ENCODE results near the gene AIPL1. TPM values are rescaled to one million over a fixed set of nuclear protein-coding genes. Genes with fewer than 3 reads are reported as not detected.
A peak's percentile ranks its signal among the peaks of the same experiment; 100 is the strongest.

Gene AIPL1
- total RNA-seq, 2 experiments from 2014 or later = not detected

DNA sequence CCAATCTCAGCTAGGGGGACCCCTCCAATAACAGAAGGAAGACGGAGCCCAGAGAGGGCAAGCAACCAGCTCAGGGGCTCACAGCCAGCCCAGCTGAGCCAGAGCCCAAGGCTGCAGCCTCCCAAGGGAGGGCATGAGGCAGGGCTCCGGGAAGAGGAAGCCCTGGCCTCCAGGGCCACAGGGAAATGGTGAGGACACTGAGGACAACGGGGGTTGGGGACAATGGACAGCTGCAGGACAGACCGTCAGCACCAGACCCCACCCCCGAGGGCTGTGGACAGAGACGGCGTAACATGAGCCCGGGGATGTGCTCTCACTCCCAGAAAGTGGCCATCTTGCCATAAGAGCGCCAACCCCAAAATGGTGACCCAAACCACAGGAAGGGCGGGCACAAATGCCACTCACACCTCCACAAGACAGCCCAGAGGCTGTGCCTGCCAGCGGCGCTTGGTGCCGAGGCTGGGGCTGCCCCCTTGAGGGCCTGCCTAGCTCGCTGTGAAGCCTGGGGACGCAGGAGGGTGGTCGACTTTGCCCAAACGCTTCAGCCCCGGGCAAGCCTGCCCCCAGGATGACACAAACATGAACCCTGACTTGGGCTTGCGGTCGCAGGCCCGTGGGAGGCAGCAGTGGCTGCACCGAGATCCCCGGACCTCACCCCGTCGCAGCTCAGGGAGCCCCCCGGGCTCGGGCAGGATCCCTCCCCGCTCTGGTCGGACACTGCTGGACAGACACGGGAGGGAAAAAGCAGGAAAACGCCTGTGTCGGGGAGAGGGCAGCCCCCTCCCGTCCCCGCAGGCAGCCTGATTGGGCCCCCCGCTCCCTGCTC, 19.8 kb upstream of the AIPL1 start:
- POLR2A ChIA-PET = no interaction called here

DNA sequence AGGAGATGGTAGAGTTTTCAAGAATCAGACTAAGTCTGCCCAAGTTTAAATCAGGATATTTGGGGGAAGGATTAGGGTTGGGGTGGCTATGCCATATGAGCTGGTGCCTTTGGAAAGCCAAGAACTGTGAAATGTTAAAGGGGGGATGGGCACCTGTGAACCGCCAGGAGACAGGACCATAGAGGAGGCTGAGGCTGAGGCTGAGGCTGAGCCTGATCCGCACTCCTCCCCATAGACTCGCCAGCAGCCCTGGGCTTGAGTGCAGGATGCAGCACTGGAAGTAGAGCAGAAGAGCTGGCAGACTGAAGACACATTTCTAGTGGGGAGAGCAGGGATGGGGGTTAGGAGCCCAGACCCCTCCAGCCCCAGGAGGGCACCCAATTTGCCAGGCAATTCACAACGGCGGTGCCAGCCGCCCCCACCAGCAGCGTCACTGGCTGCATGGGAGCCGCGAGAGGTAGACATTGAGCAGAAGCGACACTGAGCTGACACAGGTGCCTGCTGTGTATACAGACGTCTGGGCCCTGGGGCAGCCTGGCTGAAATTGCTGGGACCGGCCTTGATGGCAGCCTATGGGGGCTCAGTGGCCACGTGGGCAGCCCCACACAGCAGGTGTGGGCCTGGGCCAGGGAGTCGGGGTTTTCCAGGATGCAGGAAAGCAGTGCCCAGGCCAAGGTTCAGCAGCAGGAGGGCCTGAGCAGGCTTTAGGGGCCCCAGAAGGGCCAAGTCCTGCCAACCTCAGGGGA, 18.5 kb upstream of the AIPL1 start:
- no peaks in the 10 kb centered on the region for H3K9me3 Mint-ChIP-seq (ENCODE audit: insufficient read depth)
- H3K4me3 Mint-ChIP-seq = no peak overlapping the region
- no peak overlapping the region for H3K27ac Mint-ChIP-seq
- H3K36me3 Mint-ChIP-seq (ENCODE audit: low read depth) = peaks cover 2% of the 10 kb centered on the region
- H3K4me1 Mint-ChIP-seq (ENCODE audit: low read depth) = peaks cover 7% of the 10 kb centered on the region
- DNase-seq (no peak), ATAC-seq (no peak)
- ChIA-PET CTCF (no interaction called here), POLR2A (no interaction called here)
- peaks cover 18% of the 10 kb centered on the region for H3K27me3 Mint-ChIP-seq (ENCODE audit: low read depth)

More for the DNA sequence above, 19.8 kb upstream of the AIPL1 start:
- DNase-seq = no peak
- Mint-ChIP-seq H3K27ac (no peak overlapping the region), H3K4me1 (ENCODE audit: low read depth) (peaks cover 7% of the 10 kb centered on the region), H3K4me3 (no peak overlapping the region), H3K27me3 (ENCODE audit: low read depth) (peaks cover 18% of the 10 kb centered on the region), H3K36me3 (ENCODE audit: low read depth) (no peaks in the 10 kb centered on the region), H3K9me3 (ENCODE audit: insufficient read depth) (no peaks in the 10 kb centered on the region)
- no peak for ATAC-seq
- CTCF ChIA-PET = interaction anchor here (1.1 kb wide), 1 partner anchor 19 kb away, joined by 4 read pairs; no protein-coding TSS in a partner anchor

DNA sequence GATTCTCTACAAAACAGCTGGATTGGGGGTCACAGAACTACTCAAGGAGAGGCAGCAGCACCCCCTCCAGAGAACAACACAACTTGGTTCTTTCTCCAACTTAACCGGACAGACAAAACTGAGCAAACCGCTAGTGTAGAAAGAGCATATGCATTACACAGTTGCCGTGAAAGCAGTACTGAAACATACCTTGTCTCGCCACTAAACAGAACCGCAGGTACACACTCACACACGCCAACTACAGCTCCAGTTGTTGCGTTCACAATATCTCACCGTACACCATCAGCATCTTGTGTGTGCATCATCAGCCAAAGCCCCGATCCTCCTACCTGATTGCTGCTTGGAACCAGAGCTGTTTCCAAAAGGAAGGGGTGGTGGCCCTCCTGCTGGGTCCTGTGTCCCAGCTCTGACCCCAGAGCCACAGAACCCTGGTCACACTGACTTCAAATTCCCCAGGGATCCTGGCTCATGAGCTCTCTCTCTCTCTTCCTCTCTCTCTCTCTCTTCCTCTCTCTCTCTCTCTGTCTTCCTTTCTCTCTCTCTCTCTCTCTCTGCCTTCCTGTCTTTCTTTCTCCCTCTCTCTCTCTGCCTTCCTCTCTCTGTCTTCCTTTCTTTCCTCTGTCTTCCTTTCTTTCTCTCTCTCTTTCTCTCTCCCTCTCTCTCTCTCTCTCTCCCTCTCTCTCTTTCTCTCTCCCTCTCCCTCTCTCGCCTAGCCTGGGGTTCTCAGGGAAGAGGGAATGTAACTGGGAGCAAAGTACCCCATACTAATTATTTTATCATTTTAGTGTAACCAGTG, 17.7 kb upstream of the AIPL1 start:
- H3K4me3 Mint-ChIP-seq = no peak overlapping the region
- peaks cover 18% of the 10 kb centered on the region for H3K27me3 Mint-ChIP-seq (ENCODE audit: low read depth)
- peaks cover 7% of the 10 kb centered on the region for H3K4me1 Mint-ChIP-seq (ENCODE audit: low read depth)
- ChIA-PET POLR2A (no interaction called here), CTCF (interaction anchor here (0.6 to 1.0 kb wide), 3 partner anchors 20 to 1931 kb away, joined by 3 read pairs; no protein-coding TSS in a partner anchor)
- no peak for DNase-seq
- H3K36me3 Mint-ChIP-seq (ENCODE audit: low read depth) = peaks cover 3% of the 10 kb centered on the region
- no peaks in the 10 kb centered on the region for H3K9me3 Mint-ChIP-seq (ENCODE audit: insufficient read depth)
- H3K27ac Mint-ChIP-seq = no peak overlapping the region
- no peak for ATAC-seq

DNA sequence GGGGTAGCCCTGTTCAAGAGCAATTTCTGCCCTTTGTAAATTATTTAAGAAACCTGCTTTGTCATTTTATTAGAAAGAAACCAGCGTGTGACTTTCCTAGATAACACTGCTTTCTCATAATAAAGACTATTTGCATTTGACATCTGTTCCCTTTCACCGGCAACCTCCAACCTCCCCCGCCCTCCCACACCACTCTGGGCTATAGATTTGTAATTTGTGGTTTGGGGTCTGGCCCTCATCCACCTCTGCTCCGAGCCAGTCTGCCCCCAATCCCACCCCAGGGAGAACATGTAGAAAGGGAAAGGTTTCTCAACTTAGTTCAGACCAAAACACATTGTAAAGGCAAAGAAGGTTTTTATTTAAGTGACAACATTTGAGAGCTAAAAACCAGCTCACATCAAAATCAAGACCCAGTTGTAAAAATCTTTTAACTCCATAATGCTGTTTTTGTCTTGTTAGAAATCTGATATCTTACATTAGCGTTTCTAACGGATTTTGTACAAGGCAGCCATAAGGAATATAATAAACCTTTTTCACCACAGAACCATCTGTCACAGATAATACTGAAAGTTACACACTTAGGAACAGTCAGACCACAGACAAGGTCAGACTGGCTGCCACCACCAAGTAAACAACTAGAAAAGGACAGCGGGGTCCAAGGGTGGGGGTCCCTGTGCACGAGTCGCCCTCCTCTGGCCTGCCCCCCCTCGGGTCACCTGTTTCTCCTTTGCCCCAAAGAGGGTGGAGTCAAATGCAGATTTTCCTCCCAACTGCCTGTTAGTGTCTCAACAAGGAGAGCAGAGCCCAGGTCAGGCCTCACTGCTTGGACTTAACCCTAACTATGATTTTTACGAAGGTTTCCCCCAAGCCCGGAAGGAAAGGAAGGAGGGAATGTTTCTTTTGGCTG, 16.3 kb upstream of the AIPL1 start:
- peaks cover 12% of the 10 kb centered on the region for H3K27me3 Mint-ChIP-seq (ENCODE audit: low read depth)
- DNase-seq (no peak), ATAC-seq (no peak)
- ChIA-PET POLR2A (no interaction called here), CTCF (no interaction called here)
- H3K27ac Mint-ChIP-seq = no peak overlapping the region
- no peaks in the 10 kb centered on the region for H3K9me3 Mint-ChIP-seq (ENCODE audit: insufficient read depth)
- H3K4me1 Mint-ChIP-seq (ENCODE audit: low read depth) = peaks cover 1% of the 10 kb centered on the region
- H3K4me3 Mint-ChIP-seq = no peak overlapping the region
- peaks cover 3% of the 10 kb centered on the region for H3K36me3 Mint-ChIP-seq (ENCODE audit: low read depth)

DNA sequence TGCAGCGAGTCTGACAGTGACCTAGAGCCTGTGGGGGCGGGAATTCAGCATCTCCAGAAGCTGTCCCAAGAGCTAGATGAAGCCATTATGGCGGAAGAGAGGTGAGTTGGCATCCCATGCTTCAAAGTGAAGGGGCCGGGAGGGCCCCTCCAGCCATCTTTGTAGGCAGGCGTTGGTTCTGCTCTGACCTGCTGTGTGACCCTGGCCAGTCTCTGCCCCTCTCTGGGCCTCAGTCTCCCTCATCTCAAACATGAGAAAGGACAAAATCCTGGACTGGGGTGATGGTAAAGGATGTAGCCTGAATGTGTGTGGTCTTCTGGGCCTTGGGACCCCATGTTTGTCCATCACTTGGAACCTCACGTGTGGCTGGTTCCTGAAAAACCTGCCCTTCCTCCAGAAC, 14.4 kb upstream of the AIPL1 start:
- H3K4me1 Mint-ChIP-seq (ENCODE audit: low read depth) = peaks cover 4% of the 10 kb centered on the region
- no peak overlapping the region for H3K4me3 Mint-ChIP-seq
- DNase-seq (no peak), ATAC-seq (no peak)
- H3K36me3 Mint-ChIP-seq (ENCODE audit: low read depth) = peaks cover 6% of the 10 kb centered on the region
- POLR2A ChIA-PET = no interaction called here
- no peak overlapping the region for H3K27ac Mint-ChIP-seq
- CTCF ChIA-PET = interaction anchor here (1.5 kb wide), 1 partner anchor 857 kb away, joined by 5 read pairs; no protein-coding TSS in a partner anchor
- H3K9me3 Mint-ChIP-seq (ENCODE audit: insufficient read depth) = no peaks in the 10 kb centered on the region
- peaks cover 14% of the 10 kb centered on the region for H3K27me3 Mint-ChIP-seq (ENCODE audit: low read depth)

DNA sequence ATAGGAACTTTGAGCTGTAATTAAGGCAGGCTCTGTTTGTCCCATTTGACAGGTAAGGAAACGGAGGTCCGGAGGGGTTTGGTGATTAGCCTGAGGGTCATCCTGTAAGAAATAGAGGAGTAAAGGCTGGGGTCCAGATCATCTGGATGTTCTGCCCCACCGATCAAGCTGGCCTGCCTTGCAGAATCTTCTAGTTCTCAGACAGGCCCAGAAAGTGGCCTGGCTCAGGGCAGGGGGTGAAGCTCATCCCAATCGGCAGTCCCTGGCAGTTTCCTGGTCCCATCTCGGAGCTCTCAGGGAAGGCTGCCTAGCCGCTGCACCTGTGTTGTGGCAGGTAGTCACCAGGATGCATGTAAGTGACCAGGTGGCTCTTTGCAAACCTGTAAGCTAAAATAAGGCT, 13.6 kb upstream of the AIPL1 start:
- Mint-ChIP-seq H3K4me1 (ENCODE audit: low read depth) (peaks cover 9% of the 10 kb centered on the region), H3K9me3 (ENCODE audit: insufficient read depth) (no peaks in the 10 kb centered on the region), H3K36me3 (ENCODE audit: low read depth) (peaks cover 7% of the 10 kb centered on the region), H3K27ac (no peak overlapping the region), H3K4me3 (no peak overlapping the region), H3K27me3 (ENCODE audit: low read depth) (peaks cover 15% of the 10 kb centered on the region)
- ChIA-PET POLR2A (interaction anchor here (0.6 kb wide), 1 partner anchor 131 kb away, joined by 3 read pairs; no protein-coding TSS in a partner anchor), CTCF (interaction anchor here (1.5 kb wide), 1 partner anchor 856 kb away, joined by 5 read pairs; no protein-coding TSS in a partner anchor)
- DNase-seq = no peak
- ATAC-seq = no peak

DNA sequence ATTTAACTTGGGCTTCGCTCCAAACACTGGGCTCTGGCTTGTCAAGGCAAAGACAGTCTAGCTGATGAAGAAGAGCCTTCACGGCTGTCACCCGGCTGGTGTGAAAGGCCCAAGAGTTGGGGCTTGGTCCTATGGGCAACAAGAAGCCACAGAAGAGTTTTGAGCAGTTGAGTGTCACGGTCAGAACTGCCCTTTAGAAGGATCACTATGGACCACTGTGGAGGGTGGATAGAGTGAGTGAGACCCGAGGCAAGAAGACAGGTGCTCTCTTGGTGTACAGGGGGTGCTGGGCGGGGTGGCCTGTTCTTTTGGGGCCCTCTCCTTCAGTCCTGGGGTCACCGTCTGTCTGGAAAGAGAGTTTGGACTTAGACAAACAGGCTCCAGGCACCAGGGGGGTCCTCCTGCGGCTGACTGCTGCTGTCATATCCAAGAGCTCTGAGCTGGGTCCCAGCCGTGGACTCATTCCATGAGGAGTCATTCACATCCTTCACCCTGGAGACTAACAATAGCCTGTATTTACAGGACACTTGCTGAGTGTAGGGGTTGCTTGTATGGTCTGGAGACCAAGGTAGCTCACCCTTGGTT, 11.7 kb upstream of the AIPL1 start:
- no peak for ATAC-seq
- ChIA-PET POLR2A (interaction anchor here (0.8 kb wide), 1 partner anchor 539 kb away, joined by 3 read pairs; no protein-coding TSS in a partner anchor), CTCF (interaction anchor here (1.5 kb wide), 1 partner anchor 11 kb away, joined by 6 read pairs; the partner anchor contains the start of gene AIPL1)
- Mint-ChIP-seq H3K9me3 (ENCODE audit: insufficient read depth) (no peaks in the 10 kb centered on the region), H3K4me3 (no peak overlapping the region), H3K27me3 (ENCODE audit: low read depth) (peaks cover 12% of the 10 kb centered on the region), H3K36me3 (ENCODE audit: low read depth) (peaks cover 7% of the 10 kb centered on the region), H3K27ac (no peak overlapping the region), H3K4me1 (ENCODE audit: low read depth) (peaks cover 12% of the 10 kb centered on the region)
- DNase-seq = no peak

DNA sequence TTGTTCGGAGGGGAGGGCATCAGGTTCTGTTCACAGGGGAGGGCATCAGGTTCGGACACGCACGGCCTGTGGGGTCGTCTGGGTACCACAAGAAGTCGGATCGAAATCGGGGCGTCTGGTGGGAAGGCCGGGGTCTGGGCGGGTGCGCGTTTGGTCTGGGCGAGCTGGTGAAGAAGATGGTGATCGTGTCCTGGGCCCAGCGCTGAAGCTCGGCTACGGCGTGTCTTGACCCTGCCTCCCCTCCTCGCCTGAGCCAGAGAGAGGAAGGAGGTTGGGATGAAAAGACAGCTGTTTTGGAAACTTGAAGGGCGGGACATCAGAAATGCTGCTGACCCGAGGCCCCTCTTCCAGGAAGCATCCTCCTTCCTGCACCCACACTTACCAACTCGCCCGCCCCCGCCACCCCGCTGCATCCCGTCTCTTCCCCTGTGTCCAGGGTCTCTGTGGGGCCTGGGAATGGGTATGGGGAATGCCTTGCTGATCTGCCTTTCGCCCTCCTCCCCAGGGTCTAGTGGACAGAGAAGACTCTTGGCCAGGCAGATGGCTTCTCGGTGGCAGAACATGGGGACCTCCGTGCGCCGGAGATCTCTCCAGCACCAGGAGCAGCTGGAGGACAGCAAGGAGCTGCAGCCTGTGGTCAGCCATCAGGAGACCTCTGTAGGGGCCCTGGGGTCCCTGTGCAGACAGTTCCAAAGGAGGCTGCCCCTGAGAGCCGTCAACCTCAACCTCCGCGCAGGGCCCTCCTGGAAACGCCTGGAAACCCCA, 9.8 kb upstream of the AIPL1 start:
- CTCF ChIA-PET = interaction anchor here (1.0 to 1.7 kb wide), 3 partner anchors 9 to 21 kb away, joined by 3 to 13 read pairs (median 5); partner anchors contain the start of gene AIPL1
- DNase-seq (no peak), ATAC-seq (no peak)
- Mint-ChIP-seq H3K4me1 (ENCODE audit: low read depth) (peaks cover 12% of the 10 kb centered on the region), H3K4me3 (peak overlapping the region; percentile 96), H3K27ac (peak overlapping the region; percentile 93), H3K36me3 (ENCODE audit: low read depth) (peaks cover 7% of the 10 kb centered on the region), H3K9me3 (ENCODE audit: insufficient read depth) (no peaks in the 10 kb centered on the region), H3K27me3 (ENCODE audit: low read depth) (peaks cover 29% of the 10 kb centered on the region)
- POLR2A ChIA-PET = interaction anchor here (0.6 kb wide), 1 partner anchor 893 kb away, joined by 4 read pairs; no protein-coding TSS in a partner anchor

DNA sequence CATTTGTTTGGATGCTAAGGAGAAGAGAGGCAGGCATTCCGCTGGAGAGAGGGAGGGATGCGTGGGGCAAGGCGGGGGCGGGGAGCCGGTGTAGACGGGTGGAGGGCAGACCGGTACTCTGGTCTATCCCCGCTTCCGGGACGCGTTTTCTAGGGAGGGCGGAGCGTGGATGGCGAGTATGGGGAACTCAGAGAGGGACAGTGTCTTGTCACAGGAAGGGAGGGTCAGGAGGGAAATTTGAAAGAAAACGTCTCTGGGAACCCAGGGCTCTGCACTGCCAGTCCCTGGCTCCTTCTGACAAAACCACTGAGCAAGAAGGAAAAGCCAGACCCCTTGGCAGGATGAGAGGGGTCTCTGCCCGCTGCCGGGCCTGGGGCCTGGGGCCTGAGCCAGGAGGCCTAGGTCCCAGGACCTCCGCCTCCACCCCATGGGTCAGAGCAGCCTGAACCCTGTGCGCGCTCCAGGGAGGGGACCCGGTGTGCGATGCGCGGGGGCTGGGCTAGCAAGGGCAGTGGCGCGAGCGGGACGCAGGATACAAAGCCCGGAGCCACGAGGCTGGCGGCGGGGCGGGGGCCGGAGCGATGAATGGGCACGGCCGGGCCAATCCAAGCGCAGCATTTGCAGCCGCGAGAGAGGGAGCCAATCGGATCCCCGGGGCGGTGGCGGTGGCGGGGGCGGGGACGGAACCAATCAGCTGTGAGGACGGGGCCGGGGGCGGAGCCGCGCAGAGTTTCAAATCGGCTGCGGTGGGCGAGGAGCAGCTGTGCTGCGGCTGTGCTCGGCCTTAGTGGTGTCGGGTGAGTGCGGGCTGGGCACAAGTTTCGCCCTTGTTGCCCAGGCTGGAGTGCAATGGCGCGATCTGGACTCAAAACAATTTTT, 9.0 kb upstream of the AIPL1 start, which contains the start of gene PIMREG:
PIMREG (plus strand) TSS at position 764 of the 879 bp plus-strand sequence. CDS start 656 bp downstream, outside the sequence.
- ATAC-seq (peak; percentile 97), DNase-seq (peak; percentile 96)
- POLR2A ChIA-PET = no interaction called here

More for the DNA sequence above, 9.0 kb upstream of the AIPL1 start, which contains the start of gene PIMREG:
- Mint-ChIP-seq H3K27me3 (ENCODE audit: low read depth) (peaks cover 37% of the 10 kb centered on the region), H3K4me1 (ENCODE audit: low read depth) (peaks cover 12% of the 10 kb centered on the region), H3K9me3 (ENCODE audit: insufficient read depth) (no peaks in the 10 kb centered on the region), H3K36me3 (ENCODE audit: low read depth) (peaks cover 5% of the 10 kb centered on the region), H3K27ac (peak within 1 kb of the TSS; percentile 93), H3K4me3 (peak within 1 kb of the TSS; percentile 96)
- CTCF ChIA-PET = interaction anchor here (1.0 to 1.7 kb wide), 3 partner anchors 8 to 20 kb away, joined by 3 to 13 read pairs (median 5); partner anchors contain the start of gene AIPL1

All from activated CD8-positive, alpha-beta T cell treated with anti-CD3 and anti-CD28 coated beads, Interleukin-2, amount 10 ng/mL, durations not matched to agents 7 days and 5 days (primary cell).